Measurements from ENCODE around the gene MT1H.
"Not testable (repeated sequence)": the region's sequence is repeated elsewhere in the genome, so short reads cannot be mapped to it uniquely, and the experiment has no call there.

The MT1H gene

GRCh38 chr16:56669005-56669839 is at the start of gene MT1H:
MT1H (plus strand) TSS chr16:56669814; CDS start chr16:56669885, 71 bp downstream.
- DNase-seq, result no peak

- DNase-seq, result no peak
Measured at GRCh38 chr16:56620339-56620897, 49.2 kb upstream of the MT1H start.

GRCh38 chr16:56621665-56622445 is 47.8 kb upstream of the MT1H start:
- DNase-seq, result not testable (repeated sequence)

- DNase-seq, result not testable (repeated sequence)
Measured at GRCh38 chr16:56623184-56623583, 46.4 kb upstream of the MT1H start.

GRCh38 chr16:56623637-56624036 is 46.0 kb upstream of the MT1H start:
- no peak for DNase-seq

GRCh38 chr16:56625140-56625942 is 44.3 kb upstream of the MT1H start, which contains the start of gene MT1E:
MT1E (plus strand) TSS chr16:56625781; CDS start chr16:56625852, 71 bp downstream.
- DNase-seq, result no peak

- DNase-seq, result no peak
Measured at GRCh38 chr16:56625943-56626654, 43.5 kb upstream of the MT1H start.

- DNase-seq, result no peak
Measured at GRCh38 chr16:56626685-56627084, 42.9 kb upstream of the MT1H start.

- no peak for DNase-seq
Measured at GRCh38 chr16:56628486-56629350, 40.9 kb upstream of the MT1H start.

- no peak for DNase-seq
Measured at GRCh38 chr16:56629531-56629930, 40.1 kb upstream of the MT1H start.

GRCh38 chr16:56630134-56630533 is 39.5 kb upstream of the MT1H start:
- no peak for DNase-seq

- DNase-seq, result no peak
Measured at GRCh38 chr16:56631197-56631596, 38.4 kb upstream of the MT1H start.

- DNase-seq, result no peak
Measured at GRCh38 chr16:56631832-56632155, 37.8 kb upstream of the MT1H start.

GRCh38 chr16:56632156-56632847 is 37.3 kb upstream of the MT1H start, which contains the start of gene MT1M:
MT1M (plus strand) TSS chr16:56632659; CDS start chr16:56632732, 73 bp downstream.
- DNase-seq, result no peak

GRCh38 chr16:56632848-56633365 is 36.7 kb upstream of the MT1H start:
- no peak for DNase-seq

GRCh38 chr16:56633535-56633934 is 36.1 kb upstream of the MT1H start:
- DNase-seq, result no peak

GRCh38 chr16:56634715-56635440 is 34.7 kb upstream of the MT1H start:
- DNase-seq, result no peak

GRCh38 chr16:56635441-56635967 is 34.1 kb upstream of the MT1H start:
- DNase-seq, result no peak

All from NCI-H345 (cell line).